ENCODE data around the gene C7. TPM values are rescaled to one million over a fixed set of nuclear protein-coding genes. Genes with fewer than 3 reads are reported as not detected.

The C7 gene
- total and polyA plus RNA-seq, 7 donors, result 1.2 to 33.0 (median 4.2) TPM

GRCh38 chr5:40999966-41000365 is 90.7 kb downstream of the C7 start:
- no peak overlapping the region for H3K4me3 ChIP-seq
- DNase-seq, result no peak
- ATAC-seq, result no peak
- intact Hi-C loops (cut with DNase I), result no loop called here
- H3K4me1 ChIP-seq, result no peaks in the 10 kb centered on the region
- no peaks in the 10 kb centered on the region for H3K36me3 ChIP-seq (ENCODE audit: insufficient read depth in 1 of 2, low read depth in 1 of 2)
- H3K9me3 ChIP-seq, result no peaks in the 10 kb centered on the region
- H3K27ac ChIP-seq, result no peak overlapping the region
- WGBS, 3 donors, result 87 to 91% (median 91%) methylated on average over 4 of the region's 4 CpGs
- H3K27me3 ChIP-seq (ENCODE audit: insufficient read depth in 3 of 3, low read length in 2 of 3), result no peaks in the 10 kb centered on the region
- TF ChIP-seq, protein P1, sequence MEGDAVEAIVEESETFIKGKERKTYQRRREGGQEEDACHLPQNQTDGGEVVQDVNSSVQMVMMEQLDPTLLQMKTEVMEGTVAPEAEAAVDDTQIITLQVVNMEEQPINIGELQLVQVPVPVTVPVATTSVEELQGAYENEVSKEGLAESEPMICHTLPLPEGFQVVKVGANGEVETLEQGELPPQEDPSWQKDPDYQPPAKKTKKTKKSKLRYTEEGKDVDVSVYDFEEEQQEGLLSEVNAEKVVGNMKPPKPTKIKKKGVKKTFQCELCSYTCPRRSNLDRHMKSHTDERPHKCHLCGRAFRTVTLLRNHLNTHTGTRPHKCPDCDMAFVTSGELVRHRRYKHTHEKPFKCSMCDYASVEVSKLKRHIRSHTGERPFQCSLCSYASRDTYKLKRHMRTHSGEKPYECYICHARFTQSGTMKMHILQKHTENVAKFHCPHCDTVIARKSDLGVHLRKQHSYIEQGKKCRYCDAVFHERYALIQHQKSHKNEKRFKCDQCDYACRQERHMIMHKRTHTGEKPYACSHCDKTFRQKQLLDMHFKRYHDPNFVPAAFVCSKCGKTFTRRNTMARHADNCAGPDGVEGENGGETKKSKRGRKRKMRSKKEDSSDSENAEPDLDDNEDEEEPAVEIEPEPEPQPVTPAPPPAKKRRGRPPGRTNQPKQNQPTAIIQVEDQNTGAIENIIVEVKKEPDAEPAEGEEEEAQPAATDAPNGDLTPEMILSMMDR (IDR thresholded peaks at IDR 0.05), result no peak

- intact Hi-C loops (cut with DNase I), result no loop called here
- WGBS, 3 donors, result 61 to 75% (median 67%) methylated on average over 3 of the region's 3 CpGs
- Histone ChIP-seq H3K27ac (no peak overlapping the region), H3K4me3 (no peak overlapping the region), H3K27me3 (ENCODE audit: insufficient read depth in 3 of 3, low read length in 2 of 3) (no peaks in the 10 kb centered on the region), H3K9me3 (no peaks in the 10 kb centered on the region), H3K36me3 (ENCODE audit: insufficient read depth in 1 of 2, low read depth in 1 of 2) (no peaks in the 10 kb centered on the region), H3K4me1 (no peaks in the 10 kb centered on the region)
- no peak for DNase-seq
- TF ChIP-seq, protein P1 (IDR thresholded peaks at IDR 0.05), result no peak
- ATAC-seq, result no peak
These were observed 94.5 kb downstream of the C7 start for GRCh38 chr5:41003670-41004376.

GRCh38 chr5:41004931-41005330 is 95.6 kb downstream of the C7 start:
- Histone ChIP-seq H3K27ac (no peak overlapping the region), H3K36me3 (ENCODE audit: insufficient read depth in 1 of 2, low read depth in 1 of 2) (no peaks in the 10 kb centered on the region), H3K9me3 (no peaks in the 10 kb centered on the region), H3K4me1 (no peaks in the 10 kb centered on the region), H3K4me3 (no peak overlapping the region), H3K27me3 (ENCODE audit: insufficient read depth in 3 of 3, low read length in 2 of 3) (no peaks in the 10 kb centered on the region)
- 83 to 89% (median 85%) methylated on average over 7 of the region's 7 CpGs for WGBS, 3 donors
- no peak for DNase-seq
- ATAC-seq, result no peak
- intact Hi-C loops (cut with DNase I), result no loop called here
- TF ChIP-seq, protein P1 (IDR thresholded peaks at IDR 0.05), result no peak

DNA sequence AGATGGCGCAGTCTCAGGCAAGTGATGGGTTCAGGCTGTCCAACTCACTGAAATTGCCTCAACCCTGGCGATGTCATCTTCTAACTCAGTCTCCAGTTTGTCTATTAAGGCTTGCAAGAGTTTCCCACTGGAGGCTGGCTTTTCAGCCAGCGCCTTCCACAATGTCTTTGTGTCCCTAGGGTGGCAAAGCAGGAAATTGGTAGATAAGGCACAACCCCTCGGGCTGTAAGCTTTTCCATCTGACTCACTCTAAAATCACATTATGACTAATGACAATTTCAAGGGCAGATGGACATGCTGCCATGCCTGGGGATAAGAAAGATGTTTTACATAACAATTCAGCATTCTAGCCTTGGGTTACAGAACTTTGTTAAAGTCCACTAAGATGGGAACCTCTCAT is 99.9 kb downstream of the C7 start:
- ATAC-seq (no peak), DNase-seq (no peak)
- Histone ChIP-seq H3K9me3 (no peaks in the 10 kb centered on the region), H3K27me3 (ENCODE audit: insufficient read depth in 3 of 3, low read length in 2 of 3) (no peaks in the 10 kb centered on the region), H3K4me3 (no peak overlapping the region), H3K36me3 (ENCODE audit: insufficient read depth in 1 of 2, low read depth in 1 of 2) (no peaks in the 10 kb centered on the region), H3K4me1 (no peaks in the 10 kb centered on the region), H3K27ac (no peak overlapping the region)
- intact Hi-C loops (cut with DNase I), result no loop called here
- WGBS, 3 donors, result 64 to 74% (median 66%) methylated on average over 4 of the region's 4 CpGs
- TF ChIP-seq, protein P1 (IDR thresholded peaks at IDR 0.05), result no peak

- Histone ChIP-seq H3K9me3 (no peaks in the 10 kb centered on the region), H3K4me1 (no peaks in the 10 kb centered on the region), H3K36me3 (ENCODE audit: insufficient read depth in 1 of 2, low read depth in 1 of 2) (no peaks in the 10 kb centered on the region), H3K27ac (no peak overlapping the region), H3K27me3 (ENCODE audit: insufficient read depth in 3 of 3, low read length in 2 of 3) (no peaks in the 10 kb centered on the region), H3K4me3 (no peak overlapping the region)
- ATAC-seq, result no peak
- WGBS, 3 donors, result 95 to 96% (median 96%) methylated on average over 6 of the region's 6 CpGs
- DNase-seq, result no peak
- intact Hi-C loops (cut with DNase I), result no loop called here
- TF ChIP-seq, protein P1 (IDR thresholded peaks at IDR 0.05), result no peak
These were observed 101.3 kb downstream of the C7 start for GRCh38 chr5:41010572-41010971.
